ENCODE results near the gene H6PD.

Gene H6PD

DNA sequence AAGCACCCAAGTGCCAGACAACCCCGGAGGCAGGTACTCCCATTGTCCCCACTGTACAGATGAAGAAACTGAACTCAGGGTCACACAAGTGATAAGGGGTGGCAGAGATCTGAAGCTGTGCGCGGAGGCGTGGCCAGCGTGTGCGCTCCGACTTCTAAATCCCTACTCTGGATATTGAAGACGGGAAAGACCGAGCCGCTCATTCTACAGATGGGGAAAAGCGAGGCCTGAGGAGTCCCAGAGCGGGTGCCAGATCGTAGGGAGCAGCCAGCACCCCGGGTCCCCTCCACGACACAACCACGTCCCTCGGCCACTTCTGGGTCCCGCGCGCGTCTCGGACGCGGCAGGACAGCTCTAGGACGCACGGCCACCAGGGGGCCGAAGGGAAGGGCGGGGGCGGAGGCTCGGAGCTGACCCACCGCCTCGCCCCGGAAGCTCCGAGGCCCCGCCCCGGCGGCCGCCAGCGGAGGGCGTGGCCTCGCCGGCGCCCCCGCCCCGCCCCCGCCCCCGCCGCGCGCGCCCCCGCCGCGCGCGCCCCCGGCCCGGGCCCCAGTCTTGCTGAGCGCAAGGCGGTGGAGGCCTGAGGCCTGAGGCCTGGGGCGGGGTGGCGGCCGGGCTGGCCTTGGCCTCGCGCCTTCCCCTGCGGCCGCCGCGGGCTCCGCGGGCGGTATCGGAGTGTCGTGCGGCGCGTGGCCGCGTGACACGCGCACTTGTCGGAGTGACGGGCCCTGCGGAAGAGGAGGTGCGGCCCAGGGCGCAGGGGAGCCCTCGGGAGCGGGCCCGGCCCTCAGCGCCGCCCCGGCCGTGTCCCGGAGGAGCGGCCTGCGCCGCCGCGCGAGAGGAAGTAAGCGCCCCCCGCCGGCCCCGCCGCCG, at the start of gene H6PD:
Gene H6PD (plus strand): TSS at position 552 of the 873 bp plus-strand sequence. CDS start 10,161 bp downstream, outside the sequence.
- in situ Hi-C loops (cut with MboI; ENCODE audit: low sequenced_read_pairs): no loop called here

DNA sequence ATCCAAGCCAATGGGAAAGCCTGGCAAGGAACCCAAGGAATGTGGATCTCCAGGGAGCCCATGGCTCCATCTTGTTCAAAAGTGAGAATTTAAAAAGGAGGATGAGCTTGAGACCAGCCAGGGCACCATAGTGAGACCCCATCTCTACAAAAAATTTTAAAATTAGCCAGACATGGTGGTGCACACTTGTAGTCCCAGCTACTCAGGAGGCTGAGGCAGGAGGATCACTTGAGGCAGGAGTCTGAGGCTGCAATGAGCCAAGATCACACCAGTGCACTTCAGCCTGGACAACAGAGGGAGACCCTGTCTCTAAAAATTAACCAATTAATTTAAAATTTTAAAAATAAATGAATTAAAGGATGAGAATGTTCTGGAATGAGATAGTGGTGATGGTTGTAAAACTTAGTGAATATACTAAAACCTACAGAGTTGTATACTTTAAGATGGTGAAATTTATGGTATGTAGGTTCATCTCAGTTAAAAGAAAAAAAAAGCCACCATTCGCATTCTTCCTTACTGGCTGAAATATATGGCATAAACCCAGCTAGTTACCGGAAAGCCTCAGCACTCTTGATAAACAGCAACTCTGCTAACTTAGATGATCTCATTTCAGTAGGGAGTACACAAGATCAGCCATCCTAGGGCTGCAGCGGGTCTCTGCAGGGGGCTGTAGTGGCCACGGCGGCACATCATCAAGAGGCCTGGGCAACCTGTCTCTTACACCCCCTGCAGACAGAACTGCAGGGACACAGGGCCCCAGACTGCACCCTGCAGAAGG, 48.3 kb upstream of the H6PD start:
- in situ Hi-C loops (cut with MboI; ENCODE audit: low sequenced_read_pairs): no loop called here

DNA sequence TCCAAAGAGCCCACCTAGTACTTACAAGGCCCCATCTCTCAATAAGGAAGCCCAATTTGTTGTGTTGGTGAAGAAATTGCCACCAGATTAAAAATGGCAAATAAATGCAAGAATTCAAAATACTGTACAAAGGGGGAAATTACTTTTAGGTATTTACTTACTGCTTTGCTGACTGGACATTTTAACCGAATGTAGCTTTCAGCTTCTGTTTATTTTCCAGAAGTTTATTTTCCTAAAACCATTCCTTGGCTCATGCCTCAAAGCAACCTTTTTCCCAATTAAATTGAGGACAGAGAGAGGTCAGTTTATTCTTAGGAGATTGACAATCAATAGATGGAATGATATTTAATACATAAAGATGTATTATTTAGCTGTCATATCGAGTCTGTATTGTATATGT, 47.6 kb upstream of the H6PD start:
- in situ Hi-C loops (cut with MboI; ENCODE audit: low sequenced_read_pairs): no loop called here

- in situ Hi-C loops (cut with MboI; ENCODE audit: low sequenced_read_pairs): no loop called here
These were observed 44.3 kb upstream of the H6PD start for GRCh38 chr1:9190234-9190633.

DNA sequence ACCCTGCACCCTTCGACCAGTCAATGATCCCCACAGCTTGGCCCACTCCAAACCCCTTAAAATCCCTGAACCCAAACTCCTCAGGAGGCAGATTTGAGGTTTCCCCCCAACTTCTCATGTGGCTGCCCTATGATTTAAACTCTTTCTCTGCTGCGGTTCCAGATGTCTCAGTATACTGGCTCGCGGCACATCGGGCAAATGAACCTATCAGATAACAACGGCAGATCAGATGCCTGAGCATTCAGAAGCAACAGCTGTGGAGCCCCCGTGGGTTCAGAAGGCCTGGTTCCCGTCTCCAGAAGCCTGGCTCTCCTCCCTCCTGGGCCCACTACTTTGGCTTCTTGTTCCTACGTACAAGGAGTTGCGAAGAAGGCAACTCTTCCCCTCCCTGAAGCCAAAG, 43.3 kb upstream of the H6PD start:
- in situ Hi-C loops (cut with MboI; ENCODE audit: low sequenced_read_pairs): no loop called here

DNA sequence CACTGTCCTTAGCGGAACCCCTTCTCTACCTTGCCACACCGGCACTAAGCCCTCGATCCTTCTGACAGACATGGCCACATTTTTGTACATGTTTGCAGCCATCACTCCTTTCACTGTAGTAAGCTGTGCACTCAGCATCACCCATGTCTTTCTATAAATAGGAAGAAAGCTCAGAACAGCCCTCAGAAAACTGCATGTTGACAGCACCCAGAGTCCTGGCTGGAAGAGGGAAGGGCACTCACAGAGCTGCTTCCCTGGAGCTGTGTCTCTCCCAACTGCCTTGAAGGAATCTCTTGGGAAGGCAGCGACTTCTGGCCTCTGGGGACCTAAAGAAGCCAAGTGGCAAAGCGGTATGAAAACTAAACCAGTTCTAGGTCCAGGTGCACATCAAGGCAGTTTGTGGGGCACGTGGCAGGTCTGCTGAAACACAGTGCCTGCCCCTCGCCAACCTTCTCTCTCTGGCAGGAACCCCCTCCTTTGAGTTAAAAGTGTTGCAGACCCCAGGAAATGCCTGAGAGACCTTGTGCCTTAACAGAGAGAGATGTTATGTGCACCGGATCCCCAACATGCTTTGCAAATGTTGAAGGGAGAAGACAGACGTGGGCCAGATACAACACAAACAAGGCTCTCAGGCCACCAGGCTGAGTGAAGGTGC, 41.9 kb upstream of the H6PD start:
- in situ Hi-C loops (cut with MboI; ENCODE audit: low sequenced_read_pairs): no loop called here

DNA sequence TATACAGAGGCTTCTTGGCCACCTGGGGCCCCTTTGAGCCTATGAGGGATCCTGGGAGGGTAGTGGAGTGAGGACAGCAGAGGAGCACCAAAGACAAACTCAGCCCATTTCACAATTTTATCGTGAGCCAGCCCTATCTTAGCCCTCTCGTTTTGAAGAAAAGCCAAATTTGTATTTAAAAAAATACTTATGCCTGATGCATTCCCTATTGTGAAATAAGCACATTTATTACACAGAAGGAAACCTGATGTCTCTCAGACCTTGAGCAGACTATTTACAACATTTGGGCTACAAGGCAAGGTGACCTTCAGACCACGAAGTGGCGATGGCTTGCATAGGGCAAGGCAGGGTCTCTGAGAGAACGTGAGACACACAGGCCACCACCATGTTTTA, 41.3 kb upstream of the H6PD start:
- in situ Hi-C loops (cut with MboI; ENCODE audit: low sequenced_read_pairs): no loop called here

GRCh38 chr1:9194024-9194423, 40.5 kb upstream of the H6PD start:
- in situ Hi-C loops (cut with MboI; ENCODE audit: low sequenced_read_pairs): no loop called here

- in situ Hi-C loops (cut with MboI; ENCODE audit: low sequenced_read_pairs): no loop called here
These were observed 38.9 kb upstream of the H6PD start for GRCh38 chr1:9195651-9196050.

GRCh38 chr1:9196129-9197040, 38.2 kb upstream of the H6PD start:
- in situ Hi-C loops (cut with MboI; ENCODE audit: low sequenced_read_pairs): no loop called here

GRCh38 chr1:9197186-9198099, 37.1 kb upstream of the H6PD start:
- in situ Hi-C loops (cut with MboI; ENCODE audit: low sequenced_read_pairs): no loop called here

DNA sequence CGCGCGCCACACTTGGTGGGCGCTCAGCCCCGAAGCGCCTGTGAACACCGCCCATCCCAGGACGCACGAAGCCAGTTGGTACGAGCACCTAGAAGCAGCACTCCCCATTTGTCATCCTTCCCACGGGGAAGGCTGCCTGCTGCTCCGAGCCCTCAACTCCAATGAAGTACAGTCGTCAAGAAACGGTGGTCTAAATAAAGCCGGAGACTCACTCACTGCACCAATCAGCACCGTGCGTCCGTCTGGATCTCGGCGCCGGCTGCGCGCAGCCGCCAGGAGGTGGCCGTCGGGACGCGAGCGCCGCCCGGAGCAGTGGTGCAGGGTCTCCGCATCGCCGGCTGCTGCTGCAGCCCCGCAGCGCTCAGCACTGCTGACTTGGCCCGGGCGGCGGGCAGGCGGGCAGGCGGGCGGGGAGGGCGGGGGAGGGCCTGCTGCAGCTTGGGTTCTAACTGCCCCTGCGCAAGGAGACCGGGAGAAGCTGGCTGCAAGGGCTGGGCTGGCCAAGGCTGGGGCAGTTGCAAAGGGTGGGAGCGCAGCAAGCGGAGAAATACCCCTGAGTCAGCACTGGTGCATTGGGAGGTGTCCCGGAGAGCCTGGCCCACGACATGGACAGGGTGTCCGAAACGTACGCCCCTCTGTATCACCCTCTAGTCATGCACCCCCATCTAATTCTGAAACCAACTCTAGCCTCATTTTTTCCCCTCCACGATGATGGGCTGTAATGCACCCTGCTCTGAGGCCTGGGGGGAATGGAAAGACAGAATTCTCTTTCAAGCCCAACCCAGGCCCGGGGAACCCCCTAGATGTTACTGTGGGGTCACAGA, 35.8 kb upstream of the H6PD start:
- in situ Hi-C loops (cut with MboI; ENCODE audit: low sequenced_read_pairs): no loop called here

- in situ Hi-C loops (cut with MboI; ENCODE audit: low sequenced_read_pairs): no loop called here
These were observed 34.1 kb upstream of the H6PD start for GRCh38 chr1:9200441-9200840.

DNA sequence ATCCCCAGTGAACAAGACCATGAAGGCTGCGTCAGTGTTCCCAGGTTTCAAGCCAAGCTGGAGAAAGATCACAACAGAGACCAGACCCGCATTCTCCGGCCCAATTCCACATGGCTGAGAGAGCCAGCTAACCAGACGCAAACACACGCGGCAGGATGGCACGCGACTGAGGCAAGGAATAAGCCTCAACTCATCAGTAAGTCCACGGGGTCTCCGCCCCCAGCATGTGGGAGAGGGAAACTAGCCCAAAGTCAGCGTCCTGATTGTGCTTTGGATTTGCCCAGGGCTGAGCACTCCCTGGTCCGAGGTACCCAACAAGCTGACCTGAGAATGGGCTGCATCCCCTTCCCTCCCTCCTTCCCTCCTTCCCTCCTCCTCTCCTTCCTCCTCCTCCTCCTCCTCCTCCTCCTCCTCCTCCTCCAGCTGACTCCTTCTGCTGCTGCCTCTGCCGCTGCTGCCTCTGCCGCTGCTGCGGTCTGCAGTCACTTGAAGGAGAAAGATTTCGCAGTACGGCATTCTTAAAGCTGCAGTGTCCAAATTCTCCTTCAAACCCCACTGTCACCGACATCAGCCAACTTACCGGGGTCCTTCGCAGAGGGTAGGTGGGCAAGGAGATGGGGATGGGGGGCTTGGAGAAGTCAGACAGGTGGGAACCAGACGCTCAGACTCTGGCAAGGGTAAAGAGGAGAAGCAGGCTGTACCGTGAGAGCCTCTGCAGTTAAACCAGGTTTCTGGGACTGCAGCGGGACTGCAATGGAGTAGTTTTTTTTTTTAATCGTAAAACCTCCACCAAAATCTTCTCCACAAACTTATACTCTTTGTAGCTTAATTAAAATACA, 33.0 kb upstream of the H6PD start:
- in situ Hi-C loops (cut with MboI; ENCODE audit: low sequenced_read_pairs): no loop called here

DNA sequence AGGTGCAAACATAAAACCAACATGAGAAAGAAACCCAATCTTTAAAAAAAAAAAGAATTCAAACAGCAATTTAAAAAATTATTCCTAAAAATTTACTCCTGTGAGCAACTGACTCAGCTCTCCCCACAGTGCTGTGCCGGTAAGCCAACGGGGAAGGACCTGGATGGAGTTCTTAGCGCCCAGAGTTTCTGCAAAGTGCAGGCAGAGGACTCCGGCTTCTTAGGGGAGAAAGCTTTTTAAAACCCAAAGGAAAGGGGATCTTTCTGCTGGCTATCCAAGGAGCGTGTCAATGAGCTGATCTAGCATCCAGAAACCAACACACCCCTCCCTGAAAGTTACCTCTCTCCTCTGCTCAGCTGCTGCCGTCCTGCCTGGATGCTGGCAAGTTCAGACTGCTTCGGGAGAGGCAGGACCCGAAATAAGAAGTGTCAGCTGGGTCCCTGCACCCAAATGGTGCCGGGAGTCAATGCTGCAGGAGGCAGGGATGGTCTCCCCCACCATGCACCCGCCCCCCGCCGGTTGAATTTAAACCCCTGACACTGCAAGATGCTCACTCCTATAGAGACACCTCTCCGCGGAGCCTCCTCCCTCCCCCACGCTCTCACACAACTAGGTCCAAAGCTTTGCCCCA, 32.2 kb upstream of the H6PD start:
- in situ Hi-C loops (cut with MboI; ENCODE audit: low sequenced_read_pairs): no loop called here

GRCh38 chr1:9203511-9203982, 31.0 kb upstream of the H6PD start:
- in situ Hi-C loops (cut with MboI; ENCODE audit: low sequenced_read_pairs): no loop called here

DNA sequence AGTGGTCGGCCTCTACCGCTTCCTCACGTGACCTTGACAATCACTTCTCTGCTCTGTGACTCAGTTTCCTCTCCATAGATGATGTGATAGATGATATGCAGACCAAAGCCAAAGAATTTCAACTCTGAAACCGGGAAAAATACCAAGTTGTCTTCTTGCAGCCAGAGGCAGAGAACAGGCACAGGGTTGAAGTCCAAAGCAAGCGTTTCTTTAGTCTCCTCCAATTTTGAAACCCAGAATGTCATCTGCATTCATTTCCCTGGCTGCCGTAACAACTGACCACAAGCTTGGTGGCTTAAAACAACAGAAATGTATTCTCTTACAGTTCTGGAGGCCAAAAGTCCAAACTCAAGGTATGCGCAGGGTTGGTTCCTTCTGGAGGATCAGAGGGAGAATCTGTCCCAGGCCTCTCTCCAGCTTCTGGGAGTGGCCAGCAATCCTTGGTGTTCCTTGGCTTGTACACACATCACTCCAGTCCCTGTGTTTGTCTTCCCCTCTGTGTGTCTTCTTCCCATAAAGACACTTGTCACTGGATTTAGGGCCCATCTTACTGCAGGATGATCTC, 30.3 kb upstream of the H6PD start:
- in situ Hi-C loops (cut with MboI; ENCODE audit: low sequenced_read_pairs): no loop called here
